Suppressor macrophage treated with lipopolysaccharide for 1 hour (primary cell): Measurements from ENCODE around the gene AURKB.
"Not testable (repeated sequence)": the region's sequence is repeated elsewhere in the genome, so short reads cannot be mapped to it uniquely, and the experiment has no call there.

Experiments used
- DNase-seq, 3 donors: peaks; one replicate each; pipeline ENCODE4 v3.0.0-alpha.2; 2020 to 2022

Gene AURKB

DNA sequence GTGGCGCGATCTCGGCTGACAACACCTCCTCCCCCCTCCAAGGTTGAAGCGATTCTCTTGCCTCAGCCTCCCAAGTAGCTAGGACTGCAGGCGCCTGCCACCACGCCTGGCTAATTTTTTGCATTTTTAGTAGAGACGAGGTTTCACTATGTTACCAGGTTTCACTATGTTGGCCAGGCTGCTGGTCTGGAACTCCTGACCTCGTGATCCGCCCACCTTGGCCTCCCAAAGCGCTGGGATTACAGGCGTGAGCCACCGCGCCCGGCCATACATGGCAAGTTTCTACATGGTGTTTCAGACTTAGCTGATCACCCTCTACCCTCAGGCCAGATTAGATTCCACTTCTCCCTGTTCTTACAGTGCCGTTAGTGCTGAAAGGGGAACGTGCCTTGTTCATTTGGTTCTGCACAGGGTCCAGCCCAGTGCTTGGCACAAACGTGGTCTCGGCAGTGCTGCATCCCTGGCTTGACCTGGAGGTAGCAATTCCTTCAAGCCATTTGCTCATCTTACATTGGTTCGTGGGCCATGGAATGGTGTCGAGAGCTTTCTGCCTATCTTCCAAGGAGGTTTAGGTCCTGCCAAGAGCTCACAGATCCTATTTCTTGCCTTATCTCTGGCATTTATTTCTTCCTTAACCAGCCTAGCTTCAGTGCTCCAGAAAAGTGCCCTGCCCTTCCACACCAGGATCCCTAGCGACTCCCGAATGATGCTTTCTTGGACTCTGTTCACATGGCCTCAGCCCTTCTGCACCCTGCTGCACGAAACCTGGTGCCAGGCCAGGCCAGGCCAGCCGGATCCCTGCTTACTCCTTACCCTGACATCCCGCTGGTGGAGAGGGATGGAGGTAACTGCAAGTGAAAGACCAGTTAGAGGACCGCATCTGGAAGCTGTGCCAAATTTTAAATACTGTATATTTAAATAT is 14.8 kb upstream of the AURKB start:
- DNase-seq = no peak

DNA sequence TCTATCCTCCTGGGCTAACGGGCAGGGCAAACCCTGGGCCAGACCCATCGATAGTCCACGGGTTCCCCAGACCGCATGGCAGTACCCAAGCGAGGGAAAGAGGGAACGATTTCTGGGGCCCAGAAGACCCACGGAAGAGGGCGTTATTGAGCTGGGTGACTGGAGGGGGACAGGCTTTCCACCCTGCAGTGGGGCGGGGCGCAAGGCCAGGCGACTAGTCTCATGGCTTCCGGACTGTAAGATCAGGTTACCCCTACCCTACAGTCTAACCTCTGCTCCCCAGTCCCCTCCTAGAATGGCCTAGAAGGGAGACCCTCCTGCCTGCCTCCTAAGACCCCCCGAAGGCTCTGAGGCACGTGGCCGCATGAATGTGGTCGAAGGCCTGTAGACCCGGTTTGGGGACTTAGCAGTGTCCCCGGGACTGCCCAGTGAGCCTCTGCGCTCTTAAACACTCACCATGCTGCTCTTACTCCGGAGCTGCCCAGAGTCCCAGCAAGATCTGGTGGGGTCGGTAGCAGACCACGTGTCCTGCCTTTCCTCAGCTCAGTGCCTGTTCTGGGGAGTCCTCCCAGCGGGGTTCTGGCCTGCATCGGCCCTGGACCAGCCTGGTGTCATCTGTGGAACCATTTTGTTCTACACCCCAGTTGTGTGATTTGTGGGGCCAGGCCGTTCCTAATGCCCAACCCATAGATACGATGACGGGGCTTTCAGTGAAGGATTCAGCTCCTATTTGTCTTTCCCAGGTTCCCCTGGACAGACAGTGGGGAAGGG is 13.2 kb upstream of the AURKB start:
- peak; percentile 53 to 73 (median 59) for DNase-seq

DNA sequence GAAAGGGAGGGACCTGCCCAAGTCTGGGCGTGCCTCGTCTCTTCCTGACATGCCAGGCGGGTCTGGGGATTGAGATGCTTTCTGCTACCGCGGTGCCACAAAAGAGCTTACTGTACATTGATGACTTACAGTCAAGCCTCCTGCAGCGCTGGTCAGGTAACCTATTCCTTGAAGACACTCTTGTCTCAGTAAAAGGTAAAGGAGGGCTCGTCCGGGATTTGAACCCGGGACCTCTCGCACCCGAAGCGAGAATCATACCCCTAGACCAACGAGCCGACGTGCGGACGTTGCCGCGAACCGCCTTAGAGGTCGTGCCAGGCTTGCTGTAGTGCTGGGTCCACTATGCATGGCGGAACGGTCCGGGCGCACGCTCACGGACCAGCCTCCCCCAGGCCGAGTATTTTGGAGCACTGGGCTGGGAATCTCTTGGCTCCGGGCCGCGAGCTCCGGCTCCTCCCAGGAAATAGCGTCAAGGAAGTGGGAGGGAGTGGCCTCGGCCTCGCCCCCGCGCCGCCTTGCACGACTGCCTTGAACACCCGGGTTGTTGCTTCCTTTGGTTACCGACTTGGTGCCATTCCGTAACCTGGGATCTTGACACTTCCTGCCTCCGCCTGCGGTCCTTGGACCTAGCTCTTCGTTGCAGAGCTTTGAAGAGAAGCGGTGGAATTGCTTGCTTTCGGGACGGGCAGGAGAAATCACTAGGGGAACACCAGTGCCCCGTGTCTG is 12.4 kb upstream of the AURKB start:
- peak; percentile 94 to 95 (median 95) for DNase-seq

- DNase-seq = peak in 1 of 3 donors; percentile 83
Measured at GRCh38 chr17:8222380-8222629, 11.9 kb upstream of the AURKB start.

GRCh38 chr17:8221663-8222379 is 11.4 kb upstream of the AURKB start:
- peak; percentile 87 to 88 (median 88) for DNase-seq

DNA sequence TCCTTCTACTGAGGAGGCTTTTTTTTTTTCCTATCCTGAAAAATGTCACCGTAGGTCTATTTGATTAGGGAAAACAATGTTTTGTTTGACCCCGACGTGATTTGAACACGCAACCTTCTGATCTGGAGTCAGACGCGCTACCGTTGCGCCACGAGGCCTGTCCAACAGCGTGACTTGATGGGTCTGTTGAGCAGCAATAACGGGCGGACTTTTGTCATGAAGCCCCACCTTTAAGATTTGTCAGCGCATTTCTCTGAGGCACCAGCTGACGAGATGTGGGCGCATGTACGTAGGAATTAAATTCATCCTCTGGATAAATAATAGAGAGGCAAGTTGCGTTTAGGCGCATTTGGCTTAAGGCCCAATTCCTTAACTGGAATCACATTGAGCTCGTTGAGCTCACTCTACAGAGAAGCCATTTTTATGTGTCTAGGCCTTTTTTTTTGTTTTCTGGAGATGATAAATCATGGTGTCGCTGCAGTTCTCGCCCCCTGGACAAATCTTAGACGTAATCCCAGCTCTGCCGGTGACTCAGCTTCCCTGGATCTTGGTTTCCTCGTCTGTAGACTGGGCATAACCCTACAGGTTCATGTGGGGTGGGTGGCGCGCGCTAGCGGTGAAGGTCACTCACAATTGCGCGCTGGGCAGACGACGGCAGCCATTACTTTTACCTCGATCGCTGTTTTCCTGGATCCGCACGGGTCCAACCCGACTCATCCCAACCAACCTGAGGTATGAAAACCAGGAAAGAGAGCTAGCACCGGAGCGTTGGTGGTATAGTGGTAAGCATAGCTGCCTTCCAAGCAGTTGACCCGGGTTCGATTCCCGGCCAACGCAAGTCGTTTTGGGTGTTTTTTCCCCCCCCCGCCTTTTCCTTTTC is 10.6 kb upstream of the AURKB start:
- DNase-seq = peak; percentile 87 to 92 (median 91)

GRCh38 chr17:8214000-8214399 is 3.6 kb upstream of the AURKB start:
- DNase-seq = not testable (repeated sequence)

DNA sequence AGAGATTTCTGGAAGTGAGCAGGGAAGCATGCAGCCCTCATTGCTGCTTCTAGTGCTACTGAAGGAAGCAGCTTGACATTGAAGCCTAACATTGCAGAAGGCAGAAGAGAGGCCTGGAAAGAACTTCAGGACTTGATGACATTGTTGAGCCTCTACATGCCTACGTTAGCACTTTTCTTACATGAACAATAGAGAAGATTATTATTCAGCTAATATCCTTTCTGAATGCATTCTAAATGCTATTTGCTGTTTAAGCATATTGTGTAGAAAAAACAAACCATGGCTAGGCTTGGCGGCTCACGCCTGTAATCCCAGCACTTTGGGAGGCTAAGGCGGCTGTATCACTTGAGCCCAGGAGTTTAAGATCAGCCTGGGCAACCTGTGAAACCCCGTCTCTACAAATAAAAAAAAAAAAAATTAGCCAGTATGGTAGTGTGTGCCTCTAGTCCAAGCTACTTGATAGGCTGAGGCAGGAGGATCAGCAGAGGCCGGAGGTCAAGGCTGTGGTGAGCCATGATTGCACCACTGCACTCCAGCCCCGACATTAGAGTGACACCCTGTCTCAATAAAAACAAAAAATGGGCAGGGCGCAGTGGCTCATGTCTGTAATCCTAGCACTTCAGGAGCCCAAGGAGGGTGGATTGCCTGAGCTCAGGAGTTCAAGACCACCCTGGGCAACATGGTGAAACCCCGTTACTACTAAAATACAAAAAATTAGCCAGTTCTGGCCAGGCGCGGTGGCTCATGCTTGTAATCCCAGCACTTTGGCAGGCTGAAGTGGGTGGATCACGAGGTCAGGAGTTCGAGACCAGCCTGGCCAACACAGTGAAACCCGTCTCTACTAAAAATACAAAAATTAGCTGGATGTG is 2.2 kb upstream of the AURKB start:
- no peak for DNase-seq

DNA sequence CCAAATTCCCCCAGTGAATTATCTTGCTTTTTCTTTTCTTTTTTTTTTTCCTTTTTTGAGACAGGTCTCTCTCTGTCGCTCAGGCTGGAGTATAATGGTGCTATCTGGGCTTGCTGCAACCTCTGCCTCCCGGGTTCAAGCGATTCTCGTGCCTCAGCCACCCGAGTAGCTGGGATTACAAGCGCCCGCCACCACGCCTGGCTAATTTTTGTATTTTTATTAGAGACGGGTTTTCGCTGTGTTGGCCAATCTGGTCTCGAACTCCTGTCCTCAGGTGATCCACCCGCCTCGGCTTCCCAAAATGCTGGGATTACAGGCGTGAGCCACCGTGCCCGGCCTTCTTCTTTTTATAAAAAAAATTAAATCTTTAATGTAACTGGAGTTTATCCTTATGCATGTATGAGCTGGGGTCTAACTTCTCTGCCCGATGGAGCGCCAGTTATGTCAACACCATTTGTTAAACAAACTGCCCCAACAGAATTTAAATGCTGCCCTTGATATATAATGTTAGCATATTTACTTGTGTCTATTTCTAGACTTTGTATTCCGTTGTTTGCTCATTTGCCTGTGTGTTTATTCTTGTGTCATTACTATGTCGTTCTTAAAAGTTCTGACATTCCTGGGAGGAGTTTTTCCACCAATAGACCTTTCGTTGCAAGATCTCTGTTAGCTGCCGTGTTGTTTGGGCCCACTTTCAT is 535 bp upstream of the AURKB start:
- no peak for DNase-seq

GRCh38 chr17:8206536-8206935 is 3.8 kb downstream of the AURKB start:
- DNase-seq = no peak

GRCh38 chr17:8204761-8205555 is 5.4 kb downstream of the AURKB start:
- no peak for DNase-seq

DNA sequence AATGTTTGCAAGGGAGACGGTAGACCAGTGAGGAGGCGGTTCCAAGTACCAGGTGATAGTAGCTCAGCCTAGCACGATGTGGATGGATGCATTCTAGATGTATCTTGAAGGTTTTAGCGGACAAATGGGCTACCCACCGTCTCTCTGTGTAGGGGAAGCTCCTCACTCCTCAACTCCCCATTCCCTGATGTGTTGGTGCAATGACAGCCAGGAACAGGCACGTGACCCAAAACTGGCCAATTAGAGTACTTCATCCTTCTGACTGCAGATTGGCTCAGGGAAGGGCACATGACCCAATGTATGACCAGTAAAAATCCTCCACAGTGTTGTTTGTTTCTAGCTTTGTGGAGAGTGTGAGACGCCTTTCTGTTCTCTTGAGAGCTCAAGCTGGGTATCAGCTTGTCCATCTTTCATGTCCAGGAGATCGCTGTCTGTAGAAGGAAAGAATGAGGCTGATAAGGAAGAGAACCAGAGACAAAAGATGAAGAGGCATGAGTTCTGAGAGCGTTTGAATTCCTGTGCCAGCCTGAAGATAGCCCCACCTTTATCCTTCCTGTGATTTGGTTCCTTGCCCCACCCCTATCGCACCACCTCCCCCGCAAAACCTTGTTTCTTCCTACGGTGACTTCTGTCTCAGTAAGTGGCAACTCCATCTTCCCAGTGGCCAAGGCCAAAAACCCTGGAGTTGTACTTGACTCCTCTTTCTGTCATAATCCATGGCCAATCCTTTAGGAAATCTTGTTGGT is 18.1 kb downstream of the AURKB start:
- DNase-seq = peak; percentile 81 to 83 (median 82)

GRCh38 chr17:8190506-8190905 is 19.9 kb downstream of the AURKB start:
- DNase-seq = no peak

DNA sequence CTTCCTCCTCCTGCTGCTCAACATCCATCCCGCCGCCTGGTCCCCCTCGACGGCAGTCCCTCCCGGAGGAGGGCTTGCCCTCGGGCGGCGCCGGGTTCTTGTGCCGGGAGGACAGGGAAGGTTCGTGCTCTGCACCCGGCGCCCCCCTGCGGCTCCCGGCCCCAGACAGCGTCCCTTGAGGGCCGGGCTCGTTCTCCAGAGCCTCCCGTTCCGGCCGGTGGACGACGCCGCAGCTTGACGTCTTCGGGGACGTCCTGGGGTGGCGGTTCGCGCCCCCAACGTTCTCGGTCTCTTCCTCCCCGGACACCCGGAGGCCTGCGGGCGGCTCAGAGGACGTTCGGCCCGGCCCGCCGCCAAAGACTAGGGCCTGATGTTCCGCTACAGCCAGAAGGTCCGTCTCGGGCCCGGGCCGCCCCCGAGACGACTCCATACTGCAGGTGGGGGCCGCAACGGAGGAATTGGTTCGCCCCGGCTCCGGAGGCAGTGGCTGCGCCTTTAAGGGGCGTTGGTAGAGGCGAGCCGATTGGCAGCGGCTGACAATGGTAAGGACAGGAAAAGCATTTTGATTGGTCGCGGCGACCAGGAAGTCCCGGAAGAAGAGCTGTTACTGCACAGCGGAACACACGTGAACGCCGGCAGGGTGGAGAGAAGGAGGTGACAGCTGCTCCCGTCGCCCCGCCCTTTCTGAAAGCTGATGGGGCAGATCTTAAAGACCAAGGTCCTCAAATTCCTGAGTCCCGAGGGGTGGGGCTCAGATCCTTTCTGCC is 20.5 kb downstream of the AURKB start, which contains the start of gene BORCS6:
Gene BORCS6, minus strand, starts transcription at position 470 of the 767 bp plus-strand sequence. Its CDS starts 40 bp downstream, at position 430.
- DNase-seq = peak; percentile 97 to 98 (median 97)

DNA sequence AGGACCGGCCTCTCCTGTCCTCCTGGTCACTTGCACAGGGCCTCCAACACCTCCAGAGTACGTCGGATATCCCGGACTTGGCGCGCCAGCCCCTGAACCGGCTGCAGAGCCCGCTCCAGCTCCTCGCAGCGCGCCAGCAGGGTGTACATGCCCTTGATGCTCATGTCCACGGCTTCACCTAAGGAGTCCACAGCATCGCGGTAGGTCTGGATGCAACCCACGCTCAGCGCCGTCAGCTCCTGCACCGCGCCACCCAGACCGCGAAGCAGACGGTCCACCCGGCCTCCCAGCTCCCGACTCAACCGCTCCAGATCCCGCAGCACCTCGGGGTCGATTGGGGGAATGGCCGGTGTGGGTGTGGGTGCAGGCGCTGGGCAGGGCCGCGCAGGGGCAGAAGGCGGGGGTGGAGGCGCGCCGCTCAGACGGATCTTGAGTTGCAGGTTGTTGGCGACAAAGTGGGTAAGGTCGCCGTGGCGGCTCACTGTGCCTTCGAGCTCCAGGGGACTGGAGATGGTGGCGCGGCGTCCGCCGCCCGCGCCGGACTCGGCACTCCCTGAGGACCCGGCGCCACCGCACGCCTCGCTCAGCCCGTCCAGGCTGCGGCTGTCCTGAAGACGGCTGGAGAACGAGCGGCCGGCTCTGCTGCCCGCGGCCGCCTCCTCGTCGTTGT is 21.2 kb downstream of the AURKB start:
- DNase-seq = peak in 2 of 3 donors; percentile 21 to 36

GRCh38 chr17:8188263-8188839 is 22.0 kb downstream of the AURKB start:
- DNase-seq = no peak
